ENCODE data around the gene ABCC3.

Gene ABCC3

DNA sequence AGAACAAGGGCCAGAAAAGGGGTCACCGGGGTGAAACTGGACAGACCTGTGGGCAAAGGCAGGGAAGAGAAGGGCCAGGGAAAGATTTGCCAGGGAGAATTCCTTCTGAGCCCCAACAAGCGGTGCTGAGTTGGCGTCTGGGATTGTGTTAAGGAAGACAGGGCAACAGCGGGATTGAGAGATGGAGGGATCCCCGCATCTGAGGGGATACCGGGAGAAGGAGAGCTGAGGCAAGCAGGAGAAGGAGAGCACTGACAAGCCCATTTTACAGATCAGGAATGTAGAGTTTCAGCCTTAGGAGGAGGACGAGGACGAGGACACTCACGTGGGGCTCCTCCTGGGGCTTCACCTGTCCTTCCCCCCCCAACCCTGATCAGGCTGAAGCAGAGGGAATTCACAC is 998 bp upstream of the ABCC3 start:
- H3K9ac ChIP-seq, result no peak overlapping the region
- no peaks in the 10 kb centered on the region for H3K36me3 ChIP-seq
- H3K4me3 ChIP-seq, result no peak overlapping the region
- H3K4me2 ChIP-seq, result no peak overlapping the region
- H4K20me1 ChIP-seq, result peaks cover 29% of the 10 kb centered on the region
- peaks cover 70% of the 10 kb centered on the region for H3K27me3 ChIP-seq
- no peaks in the 10 kb centered on the region for H3K9me3 ChIP-seq
- no peak for TF ChIP-seq Cebpa-rat (IDR thresholded peaks at IDR 0.05)
- H3K4me1 ChIP-seq, result peaks cover 19% of the 10 kb centered on the region
- no peak overlapping the region for H3K27ac ChIP-seq

DNA sequence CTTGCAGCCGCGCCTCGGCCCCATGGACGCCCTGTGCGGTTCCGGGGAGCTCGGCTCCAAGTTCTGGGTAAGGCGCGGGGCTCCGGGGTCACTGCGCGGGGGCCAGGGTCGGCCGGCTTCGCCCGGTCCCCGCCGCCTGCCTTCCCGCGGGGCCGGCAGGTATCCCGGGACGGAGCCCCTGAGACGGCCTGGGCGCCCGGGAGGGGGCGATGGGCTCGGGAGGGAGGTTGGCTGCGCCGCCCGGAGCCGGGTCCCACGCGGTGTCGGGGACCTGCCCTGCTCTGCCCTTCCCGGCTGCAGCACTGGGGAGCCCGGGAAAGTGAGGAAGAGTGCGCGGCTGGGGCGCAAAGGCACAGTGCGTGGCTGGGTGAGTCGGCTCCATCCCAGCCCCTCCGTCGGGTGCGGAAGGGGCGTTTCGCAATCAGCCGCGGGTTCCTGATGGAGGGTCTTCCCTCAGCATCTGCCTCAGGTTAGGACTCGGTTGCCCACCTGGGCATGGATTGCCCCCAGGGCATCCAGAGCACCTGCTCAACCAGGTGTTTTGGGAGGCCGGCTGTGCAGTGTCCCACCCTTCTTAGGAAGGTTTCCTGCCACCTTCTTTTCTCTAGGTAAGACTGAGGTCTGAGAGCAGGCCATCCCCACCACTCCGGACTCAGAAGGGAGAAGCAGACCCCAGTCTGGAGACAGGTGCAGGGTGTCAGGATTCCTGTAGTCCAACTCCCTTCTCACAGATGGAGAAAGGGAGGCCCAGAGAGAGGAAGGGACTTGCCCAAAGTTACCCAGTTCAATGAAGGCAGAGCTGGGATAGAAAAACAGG is 442 bp downstream of the ABCC3 start:
- Histone ChIP-seq H3K4me3 (no peak overlapping the region), H3K9ac (no peak overlapping the region), H3K27ac (no peak overlapping the region), H3K4me1 (peaks cover 33% of the 10 kb centered on the region), H3K27me3 (peaks cover 70% of the 10 kb centered on the region), H4K20me1 (peaks cover 29% of the 10 kb centered on the region), H3K36me3 (no peaks in the 10 kb centered on the region), H3K9me3 (no peaks in the 10 kb centered on the region), H3K4me2 (no peak overlapping the region)
- peak; percentile 54; the same call in 1 of the 2 replicates for TF ChIP-seq Cebpa-rat (IDR thresholded peaks at IDR 0.05)

DNA sequence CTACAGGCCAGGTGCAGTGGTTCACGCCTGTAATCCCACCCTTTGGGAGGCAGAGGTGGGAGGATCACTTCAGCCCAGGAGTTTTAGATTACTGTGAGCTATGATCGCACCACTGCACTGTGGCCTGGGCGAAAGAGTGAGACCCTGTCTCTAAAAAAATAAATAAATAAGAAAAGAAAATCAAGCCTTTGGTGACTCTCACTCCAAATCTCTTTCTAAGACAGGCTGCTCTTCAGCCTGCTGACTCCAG is 976 bp downstream of the ABCC3 start:
- no peak overlapping the region for H3K27ac ChIP-seq
- peaks cover 39% of the 10 kb centered on the region for H3K4me1 ChIP-seq
- no peak for TF ChIP-seq Cebpa-rat (IDR thresholded peaks at IDR 0.05)
- H3K9ac ChIP-seq, result no peak overlapping the region
- H3K36me3 ChIP-seq, result no peaks in the 10 kb centered on the region
- H3K27me3 ChIP-seq, result peaks cover 70% of the 10 kb centered on the region
- H3K4me2 ChIP-seq, result no peak overlapping the region
- no peaks in the 10 kb centered on the region for H3K9me3 ChIP-seq
- peaks cover 29% of the 10 kb centered on the region for H4K20me1 ChIP-seq
- no peak overlapping the region for H3K4me3 ChIP-seq

DNA sequence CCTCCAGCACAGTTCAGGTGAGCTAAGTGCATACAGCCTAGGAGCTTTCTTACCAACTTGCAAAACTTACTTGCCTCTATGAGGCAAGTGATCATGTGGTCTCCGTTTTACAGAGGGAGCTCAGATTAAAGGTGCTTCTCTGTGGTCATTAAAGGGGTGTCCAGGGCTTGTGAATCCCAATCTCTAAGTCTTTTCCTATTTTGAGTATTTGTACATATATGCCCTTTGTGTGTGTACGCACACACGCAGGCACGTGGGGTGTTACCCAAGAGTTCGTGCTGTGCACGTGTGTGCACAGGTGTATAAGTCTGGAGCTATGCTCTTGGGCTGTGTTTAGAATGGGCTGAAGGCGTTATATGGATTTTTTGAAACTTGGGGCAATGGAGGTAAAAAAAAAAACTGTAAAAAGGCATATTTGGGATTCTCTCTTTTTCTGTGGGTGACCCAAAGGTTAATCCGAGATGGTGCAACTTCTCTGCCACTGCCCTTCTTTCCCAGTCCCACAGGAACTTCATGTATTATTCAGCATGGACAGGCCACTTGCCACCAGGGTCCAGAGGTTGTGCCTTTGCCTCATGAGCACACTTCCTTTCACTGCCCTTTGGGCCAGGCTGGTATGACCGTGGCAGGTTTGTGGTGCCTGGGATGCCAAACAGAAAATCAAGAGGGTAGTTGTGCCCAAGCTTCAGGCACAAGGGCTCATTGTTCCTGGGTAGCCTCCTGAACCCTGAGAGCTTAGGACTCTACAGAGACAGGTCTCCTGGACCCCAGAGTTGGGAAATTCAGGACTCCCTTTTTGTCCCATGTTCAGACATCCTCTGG is 1.5 kb downstream of the ABCC3 start:
- H3K36me3 ChIP-seq, result no peaks in the 10 kb centered on the region
- no peak overlapping the region for H3K27ac ChIP-seq
- H3K27me3 ChIP-seq, result peaks cover 67% of the 10 kb centered on the region
- H3K4me3 ChIP-seq, result no peak overlapping the region
- TF ChIP-seq Cebpa-rat (IDR thresholded peaks at IDR 0.05), result no peak
- no peaks in the 10 kb centered on the region for H3K9me3 ChIP-seq
- peaks cover 29% of the 10 kb centered on the region for H4K20me1 ChIP-seq
- H3K9ac ChIP-seq, result no peak overlapping the region
- H3K4me1 ChIP-seq, result peaks cover 44% of the 10 kb centered on the region
- H3K4me2 ChIP-seq, result no peak overlapping the region

DNA sequence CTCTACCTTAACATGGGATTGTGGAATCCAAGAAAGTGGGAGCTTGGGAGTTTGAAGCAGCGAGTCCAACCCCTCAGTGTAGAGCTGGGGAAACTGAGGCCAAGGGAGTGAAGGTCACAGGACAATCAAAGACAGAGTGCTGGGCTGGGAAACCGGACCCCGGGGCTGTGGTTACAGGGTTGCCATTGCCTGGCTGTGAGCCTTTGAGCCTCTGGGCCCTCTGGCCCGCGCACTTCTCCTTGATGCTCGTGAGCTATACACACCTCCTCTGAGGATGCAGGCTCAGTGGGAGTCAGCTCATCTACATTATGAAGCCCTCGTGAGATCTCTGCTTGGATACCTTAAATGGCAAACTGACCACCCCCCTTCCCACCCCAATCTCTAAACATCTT is 2.1 kb downstream of the ABCC3 start:
- Histone ChIP-seq H3K9ac (no peak overlapping the region), H3K9me3 (no peaks in the 10 kb centered on the region), H3K27ac (no peak overlapping the region), H3K27me3 (peaks cover 61% of the 10 kb centered on the region), H3K4me2 (peak overlapping the region; percentile 75; the same call in 1 of the 2 replicates), H4K20me1 (peaks cover 29% of the 10 kb centered on the region), H3K36me3 (no peaks in the 10 kb centered on the region), H3K4me3 (no peak overlapping the region), H3K4me1 (peaks cover 47% of the 10 kb centered on the region)
- TF ChIP-seq Cebpa-rat (IDR thresholded peaks at IDR 0.05), result no peak

DNA sequence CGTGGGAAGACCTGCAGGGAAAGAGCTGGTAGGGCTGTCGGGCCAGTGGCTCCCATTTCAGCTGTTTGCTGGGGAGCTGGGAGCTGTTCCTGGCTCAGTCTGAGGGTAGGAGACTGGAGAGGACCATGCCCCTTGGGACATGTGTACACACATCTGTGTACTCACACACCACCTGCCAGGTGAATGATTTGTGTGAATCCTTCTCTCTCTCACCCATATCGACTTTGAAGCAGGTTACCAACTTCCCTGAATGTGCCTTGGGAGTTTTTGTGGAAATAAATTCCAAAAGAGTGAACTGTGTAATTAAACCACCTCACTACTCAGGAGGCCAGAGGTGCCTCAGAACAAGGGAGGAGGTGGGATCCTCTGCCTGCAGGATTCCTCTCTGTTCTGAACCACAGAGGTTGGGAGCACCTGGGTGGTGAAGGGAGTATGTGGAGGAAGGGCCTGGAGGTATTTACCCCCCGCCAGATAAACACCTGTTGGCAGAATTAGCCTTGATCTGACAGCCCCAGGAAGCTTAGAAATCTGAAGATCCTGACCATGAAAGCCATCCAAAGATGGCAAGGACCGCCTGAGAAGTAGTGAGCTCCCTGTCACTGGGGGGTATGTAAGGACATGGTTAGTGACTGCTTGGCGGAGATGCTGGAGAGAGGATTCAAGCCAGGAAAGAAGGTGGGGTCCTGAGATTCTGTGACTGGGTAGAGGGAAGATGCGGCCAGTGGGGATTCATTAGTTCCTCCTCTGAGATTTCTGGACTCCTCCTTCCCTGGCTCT is 3.3 kb downstream of the ABCC3 start:
- no peak overlapping the region for H3K27ac ChIP-seq
- H4K20me1 ChIP-seq, result peaks cover 29% of the 10 kb centered on the region
- H3K4me3 ChIP-seq, result no peak overlapping the region
- no peak overlapping the region for H3K9ac ChIP-seq
- H3K36me3 ChIP-seq, result no peaks in the 10 kb centered on the region
- H3K4me2 ChIP-seq, result peak overlapping the region; percentile 75
- H3K9me3 ChIP-seq, result no peaks in the 10 kb centered on the region
- H3K4me1 ChIP-seq, result peaks cover 47% of the 10 kb centered on the region
- no peak for TF ChIP-seq Cebpa-rat (IDR thresholded peaks at IDR 0.05)
- peaks cover 49% of the 10 kb centered on the region for H3K27me3 ChIP-seq

DNA sequence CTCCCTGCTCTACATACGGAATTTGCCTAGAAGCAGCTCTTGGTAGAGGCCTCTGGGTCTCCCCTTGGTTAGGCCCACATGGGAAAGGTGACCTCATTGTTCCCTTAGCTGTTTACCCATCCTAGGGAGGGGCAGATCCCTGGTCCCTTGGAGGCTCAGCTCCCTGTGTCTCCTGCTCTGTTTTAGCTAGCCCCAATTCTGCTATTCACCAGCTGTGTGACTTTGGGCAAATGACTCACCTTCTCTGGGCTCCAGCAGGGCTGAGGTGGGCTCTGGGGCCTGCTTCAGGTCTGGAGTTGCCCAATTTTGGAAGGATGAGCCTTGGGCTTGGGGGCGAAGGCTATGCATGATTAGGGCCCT is 3.9 kb downstream of the ABCC3 start:
- H3K27me3 ChIP-seq, result peaks cover 43% of the 10 kb centered on the region
- H3K9ac ChIP-seq, result no peak overlapping the region
- no peak overlapping the region for H3K27ac ChIP-seq
- H3K36me3 ChIP-seq, result no peaks in the 10 kb centered on the region
- H3K4me1 ChIP-seq, result peaks cover 47% of the 10 kb centered on the region
- no peaks in the 10 kb centered on the region for H3K9me3 ChIP-seq
- H3K4me2 ChIP-seq, result peak overlapping the region; percentile 75; the same call in 1 of the 2 replicates
- no peak for TF ChIP-seq Cebpa-rat (IDR thresholded peaks at IDR 0.05)
- H3K4me3 ChIP-seq, result no peak overlapping the region
- H4K20me1 ChIP-seq, result peaks cover 28% of the 10 kb centered on the region

DNA sequence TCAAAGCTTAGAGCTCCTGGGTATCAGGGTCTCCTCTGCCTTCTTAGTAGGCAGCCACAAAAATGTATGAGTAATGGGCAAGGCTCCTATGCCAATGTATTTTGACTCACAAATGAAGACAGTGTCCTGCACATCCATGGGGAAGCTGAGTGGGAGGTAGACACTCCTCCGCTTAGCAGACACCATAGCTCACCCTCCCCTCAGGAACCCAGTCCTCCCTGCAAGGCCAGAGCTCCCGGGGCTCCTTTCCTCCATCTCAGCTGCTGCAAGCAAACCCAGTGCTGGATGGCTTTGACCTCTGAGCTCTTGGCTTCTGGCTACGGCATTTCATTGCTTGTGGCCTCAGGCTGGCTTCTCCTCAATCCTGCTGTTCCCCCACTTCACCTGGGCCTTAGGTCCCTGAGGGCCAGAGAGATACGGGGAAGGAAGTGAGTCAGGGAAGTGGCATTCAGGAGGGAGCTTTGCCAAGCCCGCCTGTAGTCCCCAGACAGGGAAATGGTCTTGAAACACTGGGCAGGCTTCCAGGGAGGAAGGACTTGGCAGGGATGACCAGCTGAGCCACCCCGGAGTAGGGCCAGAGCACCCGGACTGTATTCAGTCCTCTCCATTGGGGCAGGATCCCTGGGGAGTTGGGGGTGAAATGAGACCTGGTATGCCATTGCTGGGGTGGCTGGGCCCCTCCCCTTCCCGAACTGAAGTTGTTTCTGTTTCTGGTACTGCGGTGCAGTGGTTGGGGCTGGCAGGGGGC is 4.5 kb downstream of the ABCC3 start:
- Histone ChIP-seq H3K4me3 (no peak overlapping the region), H3K9ac (no peak overlapping the region), H3K36me3 (no peaks in the 10 kb centered on the region), H3K27ac (no peak overlapping the region), H3K4me1 (peaks cover 47% of the 10 kb centered on the region), H3K9me3 (no peaks in the 10 kb centered on the region), H3K27me3 (peaks cover 38% of the 10 kb centered on the region), H4K20me1 (peaks cover 22% of the 10 kb centered on the region), H3K4me2 (peak overlapping the region; percentile 75)
- TF ChIP-seq Cebpa-rat (IDR thresholded peaks at IDR 0.05), result no peak

DNA sequence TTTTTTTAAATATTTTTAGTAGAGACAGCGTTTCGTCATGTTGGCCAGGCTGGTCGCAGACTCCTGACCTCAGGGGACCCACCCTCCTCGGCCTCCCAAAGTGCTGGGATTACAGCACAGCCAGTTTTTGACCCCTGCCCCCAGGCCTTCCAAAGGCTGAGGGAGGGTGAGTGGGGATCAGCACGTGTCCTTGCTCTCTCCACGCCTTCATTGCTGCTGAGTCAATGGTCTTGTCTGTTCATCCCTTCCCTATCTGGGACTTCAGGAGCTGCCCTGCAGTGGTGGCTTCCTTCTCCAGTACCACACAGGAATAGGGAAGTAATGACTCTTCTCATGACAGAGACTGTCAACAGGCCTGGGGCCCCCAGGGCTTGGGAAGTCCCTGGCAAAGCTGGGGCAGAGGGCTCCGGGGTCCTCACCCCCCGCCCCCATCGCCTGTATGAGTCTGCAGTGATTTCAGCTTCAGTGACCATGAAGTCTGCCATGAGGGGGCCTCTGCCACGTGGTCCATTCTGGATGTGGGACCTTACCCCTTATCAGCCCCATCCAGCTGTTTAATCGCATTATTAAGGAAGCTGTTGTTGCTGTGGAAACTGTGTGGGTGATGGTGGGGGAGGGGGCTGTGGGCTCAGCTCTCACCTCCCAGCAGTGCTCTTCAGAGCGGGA is 6.1 kb downstream of the ABCC3 start:
- Histone ChIP-seq H3K36me3 (no peaks in the 10 kb centered on the region), H3K9ac (no peak overlapping the region), H3K27me3 (peaks cover 21% of the 10 kb centered on the region), H4K20me1 (peaks cover 6% of the 10 kb centered on the region; the same call in 1 of the 2 replicates), H3K27ac (no peak overlapping the region), H3K9me3 (no peaks in the 10 kb centered on the region), H3K4me1 (peaks cover 47% of the 10 kb centered on the region), H3K4me2 (peak overlapping the region; percentile 75; the same call in 1 of the 2 replicates), H3K4me3 (no peak overlapping the region)
- TF ChIP-seq Cebpa-rat (IDR thresholded peaks at IDR 0.05), result no peak

Data from BLaER1 (cell line).